ENCODE results near the gene IL34.

DNA sequence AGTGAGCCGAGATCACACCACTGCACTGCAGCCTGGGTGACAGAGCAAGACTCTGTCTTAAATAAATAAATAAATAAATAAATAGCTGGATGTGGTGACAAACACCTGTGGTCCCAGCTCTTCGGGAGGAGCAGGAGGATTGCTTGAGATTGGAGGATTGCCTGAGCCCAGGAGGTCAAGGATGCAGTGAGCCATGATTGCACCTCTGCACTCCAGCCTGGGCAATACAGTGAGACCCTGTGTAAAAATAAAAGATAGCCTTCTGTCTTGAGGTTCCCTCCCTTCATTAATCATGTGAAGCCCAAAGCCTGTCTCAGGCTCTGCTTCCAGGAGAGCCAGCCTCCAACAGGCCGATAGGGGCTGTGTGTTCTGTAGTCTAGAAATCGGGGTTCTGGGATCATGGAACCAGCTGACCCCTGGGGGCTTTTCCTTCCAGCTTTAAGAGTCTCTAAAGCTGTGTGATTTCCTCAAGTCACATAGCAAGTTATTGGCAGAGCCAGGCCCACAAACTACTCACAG lies 34.5 kb upstream of the IL34 start:
- TF ChIP-seq POLR2A (IDR thresholded peaks at IDR 0.05; ENCODE audit: low read depth, low read length) (no peak), POLR2AphosphoS5 (IDR thresholded peaks at IDR 0.05; ENCODE audit: low read depth, low read length) (no peak), TAF1 (IDR thresholded peaks at IDR 0.05; ENCODE audit: low read depth, low read length) (no peak), POU2F2 (IDR thresholded peaks at IDR 0.05; ENCODE audit: low read depth, low read length) (no peak)

All from GM12891 (cell line).